Upper lobe of right lung (tissue), 1 donor: ENCODE measurements around the gene ATXN8OS. TPM values are rescaled to one million over a fixed set of nuclear protein-coding genes. Genes with fewer than 3 reads are reported as not detected.

Experiments used
- ATAC-seq: fragments of 200-7000 bp; cut with Tn5 transposase; one replicate; pipeline ENCODE4 v1.9.1; 2020; ENCODE audit warnings: mild to moderate bottlenecking, moderate library complexity
- DNase-seq: peaks from one replicate; pipeline ENCODE4 v3.0.0-alpha.2; 2020
- H3K27ac ChIP-seq: fragments of 200-600 bp; one replicate; pipeline ENCODE4 v1.8.0; 2022
- H3K27me3 ChIP-seq: fragments of 200-600 bp; one replicate; pipeline ENCODE4 v1.8.0; 2022; ENCODE audit warnings: mild to moderate bottlenecking
- H3K36me3 ChIP-seq: fragments of 200-600 bp; one replicate; pipeline ENCODE4 v1.8.0; 2022
- H3K4me1 ChIP-seq: fragments of 200-600 bp; one replicate; pipeline ENCODE4 v1.8.0; 2022
- H3K4me3 ChIP-seq: fragments of 200-600 bp; one replicate; pipeline ENCODE4 v1.8.0; 2022; ENCODE audit warnings: mild to moderate bottlenecking
- H3K9me3 ChIP-seq: fragments of 200-600 bp; one replicate; pipeline ENCODE4 v1.8.0; 2022
- CTCF ChIP-seq: fragments of 200-600 bp; IDR thresholded peaks from one replicate; pipeline ENCODE4 v1.8.0; 2022; ENCODE audit warnings: antibody characterized with exemption
- intact Hi-C: fragments of 100-400 bp; cut with DNase I; formaldehyde crosslinking; loops from one replicate; pipeline ENCODE4 v1.11.0; 2022
- total RNA-seq: library from RNA; stranded (reverse); fragmentation: NEBNext Ultra II Directional; extraction: Animal tissue kit (Norgen Biotek cat#: 25700); gene quantifications from one replicate; pipeline ENCODE4 v1.2.1, GENCODE V29; 2021
- donor health status: DM: no; HTN: yes; CAD: no; lungs with severe emphysema.

Gene ATXN8OS
- total RNA-seq, 1 donor from 2014 or later = not detected

- no peak for ATAC-seq
- intact Hi-C loops = no loop called here
- peak; percentile 9 for TF ChIP-seq CTCF
- Histone ChIP-seq H3K9me3 (no peaks in the 10 kb centered on the region), H3K27me3 (no peaks in the 10 kb centered on the region), H3K27ac (no peak overlapping the region), H3K4me1 (no peaks in the 10 kb centered on the region), H3K4me3 (no peak overlapping the region), H3K36me3 (no peaks in the 10 kb centered on the region)
- DNase-seq = no peak
Measured at GRCh38 chr13:70098669-70099068, 9.0 kb upstream of the ATXN8OS start.

DNA sequence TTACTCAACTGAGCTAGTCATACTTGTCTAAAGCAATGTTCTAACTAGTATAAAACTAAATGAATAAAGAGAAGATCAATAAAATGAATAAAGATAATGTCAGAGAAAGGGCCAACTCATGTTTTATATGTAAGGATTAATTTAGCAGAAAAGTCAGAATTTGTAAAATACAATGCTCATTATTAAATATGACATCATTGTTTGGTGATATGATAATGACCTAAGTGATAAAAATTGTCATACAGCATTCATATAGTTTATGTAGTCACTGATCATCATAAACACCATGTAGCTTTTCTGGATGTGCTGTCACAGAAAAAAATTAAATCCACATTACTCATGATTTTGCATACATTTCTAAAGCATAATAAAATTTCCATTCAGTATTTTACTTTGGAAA lies 3.1 kb upstream of the ATXN8OS start:
- DNase-seq = no peak
- Histone ChIP-seq H3K27me3 (no peaks in the 10 kb centered on the region), H3K36me3 (no peaks in the 10 kb centered on the region), H3K9me3 (no peaks in the 10 kb centered on the region), H3K27ac (no peak overlapping the region), H3K4me1 (no peaks in the 10 kb centered on the region), H3K4me3 (no peak overlapping the region)
- intact Hi-C loops = no loop called here
- no peak for ATAC-seq
- TF ChIP-seq CTCF = no peak

GRCh38 chr13:70107125-70107497 lies 515 bp upstream of the ATXN8OS start:
- H3K4me1 ChIP-seq = no peaks in the 10 kb centered on the region
- intact Hi-C loops = no loop called here
- H3K27me3 ChIP-seq = no peaks in the 10 kb centered on the region
- TF ChIP-seq CTCF = no peak
- no peaks in the 10 kb centered on the region for H3K9me3 ChIP-seq
- no peaks in the 10 kb centered on the region for H3K36me3 ChIP-seq
- no peak overlapping the region for H3K27ac ChIP-seq
- DNase-seq = no peak
- no peak for ATAC-seq
- no peak overlapping the region for H3K4me3 ChIP-seq

- Histone ChIP-seq H3K4me3 (no peak within 1 kb of the TSS), H3K4me1 (no peaks in the 10 kb centered on the region), H3K36me3 (no peaks in the 10 kb centered on the region), H3K27me3 (no peaks in the 10 kb centered on the region), H3K27ac (no peak within 1 kb of the TSS), H3K9me3 (no peaks in the 10 kb centered on the region)
- no peak for ATAC-seq
- no peak for TF ChIP-seq CTCF
- DNase-seq = no peak
- intact Hi-C loops = no loop called here
Measured at GRCh38 chr13:70108356-70109105, 905 bp downstream of the ATXN8OS start, which contains the start of gene KLHL1. TSS of gene KLHL1 (minus strand) at chr13:70108452. CDS start at chr13:70107699, 753 bp downstream.

DNA sequence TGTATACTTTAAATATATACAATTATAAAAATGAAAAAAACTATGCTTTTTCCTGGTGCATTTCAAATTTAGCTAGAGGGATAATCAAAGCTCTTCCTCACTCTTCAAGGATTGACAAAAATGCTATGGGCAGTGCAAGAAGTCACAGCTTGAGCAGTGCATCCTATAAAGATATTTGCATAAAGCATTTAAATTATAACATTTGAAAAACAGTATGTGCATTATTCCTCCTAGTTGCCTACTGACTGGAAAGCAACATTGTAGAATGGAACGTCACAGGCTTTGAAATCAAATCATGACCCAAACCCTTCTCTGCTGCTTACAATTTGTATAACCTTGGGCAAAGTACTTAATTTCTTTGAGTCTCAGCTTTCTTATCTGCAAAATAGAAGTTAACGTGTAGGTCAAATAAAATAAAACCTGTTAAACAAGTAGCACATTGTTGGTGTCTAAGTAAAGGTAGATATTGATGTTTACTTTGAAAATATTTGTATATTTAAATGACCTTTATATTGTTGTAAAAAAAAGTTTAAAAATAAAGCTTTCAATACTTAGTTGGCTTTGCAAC lies 9.8 kb downstream of the ATXN8OS start:
- Histone ChIP-seq H3K4me3 (no peak overlapping the region), H3K9me3 (no peaks in the 10 kb centered on the region), H3K27ac (no peak overlapping the region), H3K36me3 (no peaks in the 10 kb centered on the region), H3K27me3 (no peaks in the 10 kb centered on the region), H3K4me1 (no peaks in the 10 kb centered on the region)
- ATAC-seq = no peak
- intact Hi-C loops = no loop called here
- no peak for DNase-seq
- TF ChIP-seq CTCF = no peak
